Fibroblast of pulmonary artery (primary cell): ENCODE results near the gene DPRX.
"Not testable (repeated sequence)": the region's sequence is repeated elsewhere in the genome, so short reads cannot be mapped to it uniquely, and the experiment has no call there.

Experiments used
- DNase-seq: peaks from one replicate; pipeline ENCODE4 v3.0.0-alpha.2; 2010; ENCODE audit warnings: low read depth
- H3K4me3 ChIP-seq: replicated peaks from 2 replicates; pipeline ENCODE4 v1.5.1; 2011; ENCODE audit warnings: low read depth, mild to moderate bottlenecking, control low read depth, low read length, moderate library complexity
- TF ChIP-seq, protein P1 (sequence below): IDR thresholded peaks from 2 replicates; pipeline ENCODE4 v1.5.1; 2011; ENCODE audit warnings: mild to moderate bottlenecking, control low read depth, low read length, inconsistent platforms; ENCODE audit errors: missing control alignments

DPRX gene

DNA sequence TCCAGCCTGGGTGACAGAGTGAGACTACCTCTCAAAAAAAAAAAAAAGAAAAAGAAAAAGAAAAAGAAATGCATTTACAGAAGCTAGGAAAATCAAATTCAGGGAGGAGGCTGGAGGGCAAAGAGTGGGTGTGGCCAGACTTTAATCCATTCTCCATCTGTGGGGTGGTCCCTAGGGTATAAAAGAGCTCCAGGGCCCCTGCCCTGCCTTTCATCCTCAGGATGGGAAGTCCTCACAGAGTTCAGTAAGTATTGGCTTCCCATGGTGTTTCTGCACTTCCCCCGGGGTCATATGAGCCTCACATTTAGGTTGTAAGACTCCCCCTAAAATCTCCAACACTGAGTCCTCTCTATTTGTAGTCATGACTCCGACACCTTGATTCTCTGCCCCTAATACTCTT lies 33.0 kb downstream of the DPRX start:
- TF ChIP-seq, protein P1, sequence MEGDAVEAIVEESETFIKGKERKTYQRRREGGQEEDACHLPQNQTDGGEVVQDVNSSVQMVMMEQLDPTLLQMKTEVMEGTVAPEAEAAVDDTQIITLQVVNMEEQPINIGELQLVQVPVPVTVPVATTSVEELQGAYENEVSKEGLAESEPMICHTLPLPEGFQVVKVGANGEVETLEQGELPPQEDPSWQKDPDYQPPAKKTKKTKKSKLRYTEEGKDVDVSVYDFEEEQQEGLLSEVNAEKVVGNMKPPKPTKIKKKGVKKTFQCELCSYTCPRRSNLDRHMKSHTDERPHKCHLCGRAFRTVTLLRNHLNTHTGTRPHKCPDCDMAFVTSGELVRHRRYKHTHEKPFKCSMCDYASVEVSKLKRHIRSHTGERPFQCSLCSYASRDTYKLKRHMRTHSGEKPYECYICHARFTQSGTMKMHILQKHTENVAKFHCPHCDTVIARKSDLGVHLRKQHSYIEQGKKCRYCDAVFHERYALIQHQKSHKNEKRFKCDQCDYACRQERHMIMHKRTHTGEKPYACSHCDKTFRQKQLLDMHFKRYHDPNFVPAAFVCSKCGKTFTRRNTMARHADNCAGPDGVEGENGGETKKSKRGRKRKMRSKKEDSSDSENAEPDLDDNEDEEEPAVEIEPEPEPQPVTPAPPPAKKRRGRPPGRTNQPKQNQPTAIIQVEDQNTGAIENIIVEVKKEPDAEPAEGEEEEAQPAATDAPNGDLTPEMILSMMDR = no peak
- DNase-seq = no peak
- H3K4me3 ChIP-seq = no peak overlapping the region

DNA sequence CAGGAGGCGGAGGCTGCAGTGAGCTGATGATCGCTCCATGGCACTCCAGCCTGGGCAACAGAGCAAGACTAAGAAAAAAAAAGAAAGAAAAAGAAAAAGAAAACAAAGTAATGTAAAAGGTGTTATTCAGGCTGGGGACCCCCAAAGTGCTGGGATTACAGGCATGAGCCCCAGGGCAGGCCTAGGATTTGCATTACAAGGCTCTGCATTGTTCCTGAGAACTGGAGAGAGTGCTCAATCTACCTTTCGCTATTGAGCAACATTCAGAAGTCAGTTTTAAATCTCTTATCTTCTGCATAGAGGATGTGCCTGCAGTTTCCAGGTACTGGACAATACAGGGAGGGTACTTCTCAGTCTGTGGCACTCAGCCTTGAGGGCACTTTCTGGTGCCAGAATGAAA lies 34.5 kb downstream of the DPRX start:
- DNase-seq, H3K4me3 ChIP-seq: not testable (repeated sequence)

- DNase-seq, H3K4me3 ChIP-seq: not testable (repeated sequence)
Observed at GRCh38 chr19:53668804-53669203, 37.0 kb downstream of the DPRX start.

- TF ChIP-seq, protein P1 = no peak
- DNase-seq = no peak
- H3K4me3 ChIP-seq = no peak overlapping the region
Observed at GRCh38 chr19:53670345-53670744, 38.5 kb downstream of the DPRX start.

DNA sequence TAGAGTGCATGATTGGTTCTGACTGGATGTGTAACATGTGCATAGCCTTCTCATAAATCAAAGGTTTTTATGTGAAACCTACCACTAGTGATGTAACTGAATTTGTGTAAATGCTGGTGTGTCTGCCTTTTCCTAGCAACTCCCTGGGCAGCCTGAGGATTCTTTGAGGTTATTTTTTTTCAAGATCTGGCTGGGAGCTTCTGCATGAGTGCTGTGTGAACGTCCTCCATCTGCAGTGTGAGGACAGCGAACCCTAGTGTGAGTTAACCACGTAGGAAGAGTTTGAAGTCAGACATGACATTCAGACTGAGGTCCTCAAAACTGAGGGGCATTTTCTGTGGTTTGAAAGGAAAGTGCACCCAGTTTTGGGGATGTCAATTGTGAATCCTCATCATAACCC lies 39.9 kb downstream of the DPRX start:
- TF ChIP-seq, protein P1 = no peak
- no peak overlapping the region for H3K4me3 ChIP-seq
- DNase-seq = no peak
